ENCODE results near the gene BBS2. TPM values are rescaled to one million over a fixed set of nuclear protein-coding genes. Genes with fewer than 3 reads are reported as not detected.

BBS2 gene
- total RNA-seq, 1 donor from 2014 or later: 29.0 TPM

DNA sequence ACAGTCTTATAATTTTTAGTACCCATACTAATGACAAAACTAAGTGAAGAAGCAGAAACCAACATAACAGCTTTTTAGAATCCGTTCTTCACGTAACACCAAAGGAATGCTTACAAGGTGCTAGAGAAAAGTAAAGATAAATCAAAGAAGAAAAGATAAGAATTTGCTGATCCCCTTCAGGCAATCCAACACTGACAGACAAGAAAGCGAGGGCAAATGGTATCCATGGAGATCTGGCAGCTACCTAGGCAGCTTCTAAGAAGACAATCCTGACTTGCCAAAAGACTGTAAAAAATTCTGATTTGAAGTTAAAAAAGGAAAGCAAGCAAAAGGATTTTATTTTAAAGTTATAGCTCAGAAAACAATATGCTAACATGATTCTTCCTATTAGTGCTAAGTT is 14.6 kb downstream of the BBS2 start:
- H4K20me1 ChIP-seq (ENCODE audit: insufficient read depth, low read length): no peaks in the 10 kb centered on the region
- DNase-seq (ENCODE audit: low read depth) (peak; percentile 39), FAIRE-seq (no peak)
- H3K27ac ChIP-seq (ENCODE audit: low read depth, low read length): no peak overlapping the region
- no peaks in the 10 kb centered on the region for H3K27me3 Mint-ChIP-seq (ENCODE audit: low read depth, unreplicated experiment)
- H2AFZ ChIP-seq (ENCODE audit: low read depth, low read length): no peak overlapping the region
- no peaks in the 10 kb centered on the region for H3K27me3 ChIP-seq (ENCODE audit: insufficient read depth, low read length)
- no peak overlapping the region for H3K27ac Mint-ChIP-seq (ENCODE audit: unreplicated experiment)
- TF ChIP-seq EZH2 (IDR thresholded peaks at IDR 0.05; ENCODE audit: insufficient read depth, low read length) (no peak), CTCF (IDR thresholded peaks at IDR 0.05; ENCODE audit: insufficient read depth, low read depth, low read length) (no peak)
- H3K79me2 ChIP-seq (ENCODE audit: insufficient read depth, low read length): no peaks in the 10 kb centered on the region
- H3K36me3 Mint-ChIP-seq (ENCODE audit: low read depth, unreplicated experiment): peaks cover 19% of the 10 kb centered on the region
- H3K4me3 ChIP-seq (ENCODE audit: insufficient read depth, low read depth, low read length): no peak overlapping the region
- no peak overlapping the region for H3K9ac ChIP-seq (ENCODE audit: low read length)
- no peaks in the 10 kb centered on the region for H3K9me3 ChIP-seq (ENCODE audit: insufficient read depth, low read depth, low read length)
- peaks cover 1% of the 10 kb centered on the region for H3K4me1 Mint-ChIP-seq (ENCODE audit: low read depth, unreplicated experiment)
- peaks cover 16% of the 10 kb centered on the region for H3K36me3 ChIP-seq (ENCODE audit: insufficient read depth, low read length)
- H3K4me2 ChIP-seq (ENCODE audit: low read length): no peak overlapping the region
- H3K4me3 Mint-ChIP-seq (ENCODE audit: unreplicated experiment): no peak overlapping the region
- no peaks in the 10 kb centered on the region for H3K9me3 Mint-ChIP-seq (ENCODE audit: unreplicated experiment)
- H3K4me1 ChIP-seq (ENCODE audit: insufficient read depth, low read length): no peaks in the 10 kb centered on the region

DNA sequence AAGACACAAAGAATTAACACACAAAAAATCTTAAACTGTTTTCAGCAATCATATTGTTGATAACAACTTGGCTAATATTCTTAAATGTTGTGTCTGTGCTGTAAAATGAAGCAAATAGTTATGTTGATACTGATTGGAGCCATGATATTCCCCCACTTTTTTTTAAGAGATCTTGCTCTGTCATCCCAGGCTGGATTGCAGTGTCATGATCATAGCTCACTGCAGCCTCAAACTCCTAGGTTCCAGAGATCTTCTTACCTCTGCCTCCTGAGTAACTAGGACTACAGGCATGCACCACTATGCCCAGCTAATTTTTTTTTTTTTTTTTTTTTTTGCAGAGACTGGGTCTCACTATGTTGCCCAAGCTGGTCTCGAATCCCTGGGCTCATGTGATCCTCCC is 26.0 kb downstream of the BBS2 start:
- H3K27ac ChIP-seq (ENCODE audit: low read depth, low read length): no peak overlapping the region
- no peaks in the 10 kb centered on the region for H4K20me1 ChIP-seq (ENCODE audit: insufficient read depth, low read length)
- TF ChIP-seq CTCF (IDR thresholded peaks at IDR 0.05; ENCODE audit: insufficient read depth, low read depth, low read length): no peak
- TF ChIP-seq EZH2 (IDR thresholded peaks at IDR 0.05; ENCODE audit: insufficient read depth, low read length): no peak
- H3K4me3 ChIP-seq (ENCODE audit: insufficient read depth, low read depth, low read length): no peak overlapping the region
- peaks cover 2% of the 10 kb centered on the region for H3K36me3 Mint-ChIP-seq (ENCODE audit: low read depth, unreplicated experiment)
- no peaks in the 10 kb centered on the region for H3K4me1 ChIP-seq (ENCODE audit: insufficient read depth, low read length)
- no peak overlapping the region for H3K4me2 ChIP-seq (ENCODE audit: low read length)
- no peaks in the 10 kb centered on the region for H3K27me3 Mint-ChIP-seq (ENCODE audit: low read depth, unreplicated experiment)
- H3K27me3 ChIP-seq (ENCODE audit: insufficient read depth, low read length): no peaks in the 10 kb centered on the region
- H2AFZ ChIP-seq (ENCODE audit: low read depth, low read length): no peak overlapping the region
- no peaks in the 10 kb centered on the region for H3K9me3 ChIP-seq (ENCODE audit: insufficient read depth, low read depth, low read length)
- no peaks in the 10 kb centered on the region for H3K79me2 ChIP-seq (ENCODE audit: insufficient read depth, low read length)
- H3K27ac Mint-ChIP-seq (ENCODE audit: unreplicated experiment): no peak overlapping the region
- no peak for DNase-seq (ENCODE audit: low read depth)
- H3K9me3 Mint-ChIP-seq (ENCODE audit: unreplicated experiment): no peaks in the 10 kb centered on the region
- H3K9ac ChIP-seq (ENCODE audit: low read length): no peak overlapping the region
- no peak overlapping the region for H3K4me3 Mint-ChIP-seq (ENCODE audit: unreplicated experiment)
- peaks cover 3% of the 10 kb centered on the region for H3K4me1 Mint-ChIP-seq (ENCODE audit: low read depth, unreplicated experiment)
- FAIRE-seq: no peak
- peaks cover 16% of the 10 kb centered on the region for H3K36me3 ChIP-seq (ENCODE audit: insufficient read depth, low read length)

DNA sequence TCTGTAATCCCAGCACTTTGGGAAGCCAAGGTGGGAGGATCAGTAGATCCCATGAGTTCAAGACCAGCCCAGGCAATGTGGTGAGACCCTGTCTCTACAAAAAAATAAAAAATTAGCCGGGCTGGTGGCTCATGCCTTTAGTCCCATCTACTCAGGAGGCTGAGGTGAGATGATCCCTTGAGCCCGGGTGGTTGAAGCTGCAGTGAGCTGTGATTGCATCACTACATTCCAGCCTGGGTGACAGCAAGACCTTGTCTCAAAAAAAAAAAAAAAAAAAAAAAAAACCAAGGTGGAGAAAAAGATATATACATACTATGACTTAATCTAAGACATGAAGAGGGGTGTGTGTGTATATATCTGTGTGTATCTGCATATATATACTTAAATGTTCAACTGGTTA is 26.7 kb downstream of the BBS2 start:
- H3K4me3 Mint-ChIP-seq (ENCODE audit: unreplicated experiment): no peak overlapping the region

More for the DNA sequence above, 26.7 kb downstream of the BBS2 start:
- Histone ChIP-seq H3K27ac (ENCODE audit: low read depth, low read length) (no peak overlapping the region), H3K4me2 (ENCODE audit: low read length) (no peak overlapping the region), H3K4me3 (ENCODE audit: insufficient read depth, low read depth, low read length) (no peak overlapping the region), H2AFZ (ENCODE audit: low read depth, low read length) (no peak overlapping the region), H3K27me3 (ENCODE audit: insufficient read depth, low read length) (no peaks in the 10 kb centered on the region), H3K4me1 (ENCODE audit: insufficient read depth, low read length) (no peaks in the 10 kb centered on the region), H4K20me1 (ENCODE audit: insufficient read depth, low read length) (no peaks in the 10 kb centered on the region), H3K36me3 (ENCODE audit: insufficient read depth, low read length) (peaks cover 13% of the 10 kb centered on the region), H3K9ac (ENCODE audit: low read length) (no peak overlapping the region), H3K9me3 (ENCODE audit: insufficient read depth, low read depth, low read length) (no peaks in the 10 kb centered on the region), H3K79me2 (ENCODE audit: insufficient read depth, low read length) (no peaks in the 10 kb centered on the region)
- FAIRE-seq: no peak
- DNase-seq (ENCODE audit: low read depth): no peak
- Mint-ChIP-seq H3K36me3 (ENCODE audit: low read depth, unreplicated experiment) (peaks cover 2% of the 10 kb centered on the region), H3K27me3 (ENCODE audit: low read depth, unreplicated experiment) (no peaks in the 10 kb centered on the region), H3K9me3 (ENCODE audit: unreplicated experiment) (no peaks in the 10 kb centered on the region), H3K27ac (ENCODE audit: unreplicated experiment) (no peak overlapping the region), H3K4me1 (ENCODE audit: low read depth, unreplicated experiment) (peaks cover 3% of the 10 kb centered on the region)
- TF ChIP-seq CTCF (IDR thresholded peaks at IDR 0.05; ENCODE audit: insufficient read depth, low read depth, low read length) (no peak), EZH2 (IDR thresholded peaks at IDR 0.05; ENCODE audit: insufficient read depth, low read length) (no peak)

All from astrocyte (in vitro differentiated cells and primary cell).